Fibroblast of skin of back (primary cell): ENCODE results near the gene CD276.
"Not testable (repeated sequence)": the region's sequence is repeated elsewhere in the genome, so short reads cannot be mapped to it uniquely, and the experiment has no call there.

ENCODE experiments used
- DNase-seq: peaks from one replicate; pipeline ENCODE4 v3.0.0-alpha.2; 2013

CD276 gene

GRCh38 chr15:73710321-73710720 lies 26.1 kb downstream of the CD276 start:
- no peak for DNase-seq

- no peak for DNase-seq
Observed at GRCh38 chr15:73711526-73711925, 27.3 kb downstream of the CD276 start.

- DNase-seq = no peak
Observed at GRCh38 chr15:73712107-73712506, 27.9 kb downstream of the CD276 start.

- DNase-seq = no peak
Observed at GRCh38 chr15:73714695-73715301, 30.6 kb downstream of the CD276 start.

- no peak for DNase-seq
Observed at GRCh38 chr15:73715417-73715816, 31.2 kb downstream of the CD276 start.

- DNase-seq = no peak
Observed at GRCh38 chr15:73716417-73716816, 32.2 kb downstream of the CD276 start.

- no peak for DNase-seq
Observed at GRCh38 chr15:73717206-73717605, 33.0 kb downstream of the CD276 start.

GRCh38 chr15:73717802-73718201 lies 33.6 kb downstream of the CD276 start:
- no peak for DNase-seq

- DNase-seq = no peak
Observed at GRCh38 chr15:73718694-73719093, 34.5 kb downstream of the CD276 start.

GRCh38 chr15:73722425-73722824 lies 38.2 kb downstream of the CD276 start:
- DNase-seq = no peak

GRCh38 chr15:73723191-73723590 lies 39.0 kb downstream of the CD276 start:
- no peak for DNase-seq

GRCh38 chr15:73724212-73724611 lies 40.0 kb downstream of the CD276 start:
- DNase-seq = peak; percentile 9

GRCh38 chr15:73727330-73727976 lies 43.3 kb downstream of the CD276 start:
- DNase-seq = peak; percentile 46

- DNase-seq = not testable (repeated sequence)
Observed at GRCh38 chr15:73732051-73732450, 47.9 kb downstream of the CD276 start.

- DNase-seq = no peak
Observed at GRCh38 chr15:73732930-73733329, 48.7 kb downstream of the CD276 start.

GRCh38 chr15:73737535-73737934 lies 53.4 kb downstream of the CD276 start:
- no peak for DNase-seq

GRCh38 chr15:73740152-73741048 lies 56.2 kb downstream of the CD276 start:
- no peak for DNase-seq

- no peak for DNase-seq
Observed at GRCh38 chr15:73741321-73741836, 57.2 kb downstream of the CD276 start.

GRCh38 chr15:73744293-73744692 lies 60.1 kb downstream of the CD276 start:
- DNase-seq = no peak

GRCh38 chr15:73745073-73745472 lies 60.9 kb downstream of the CD276 start:
- DNase-seq = no peak

GRCh38 chr15:73746261-73746660 lies 62.1 kb downstream of the CD276 start:
- no peak for DNase-seq

GRCh38 chr15:73746883-73747282 lies 62.7 kb downstream of the CD276 start:
- DNase-seq = peak; percentile 25

- DNase-seq = no peak
Observed at GRCh38 chr15:73747847-73748590, 63.8 kb downstream of the CD276 start.
